ENCODE measurements around the gene DCAKD.

GRCh38 chr17:44978807-44979206 is 72.6 kb downstream of the DCAKD start:
- TF ChIP-seq GATA2 (IDR thresholded peaks at IDR 0.05; ENCODE audit: low read depth, low read length), result no peak
- TF ChIP-seq GATA3 (IDR thresholded peaks at IDR 0.05; ENCODE audit: low read depth, low read length), result no peak
